Neutrophil (primary cell): ENCODE data around the gene TRAPPC3.
A peak's percentile ranks its signal among the peaks of the same experiment; 100 is the strongest.

ENCODE experiments used
- H3K27ac ChIP-seq: fragments of 200-600 bp; sonication (generic); 2 replicates; pipeline ENCODE4 v1.5.1; 2016; ENCODE audit warnings: mild to moderate bottlenecking, moderate library complexity
- H3K27me3 ChIP-seq: fragments of 200-600 bp; sonication (generic); 2 replicates; pipeline ENCODE4 v1.6.0; 2016; ENCODE audit warnings: mild to moderate bottlenecking
- H3K36me3 ChIP-seq: fragments of 200-600 bp; sonication (generic); 2 replicates; pipeline ENCODE4 v1.5.1; 2017
- H3K4me1 ChIP-seq, 2 experiments: fragments of 200-600 bp in 1 of 2; sonication (generic) in 1 of 2; 1 replicate in 1 of 2; 2 replicates in 1 of 2; pipeline versions ENCODE4 v1.5.1 to v1.6.1; 2013 to 2016; ENCODE audit warnings: low read depth in 1 of 2, low read length in 1 of 2, mild to moderate bottlenecking in 1 of 2, moderate library complexity in 1 of 2; ENCODE audit not compliant: control insufficient read depth in 1 of 2, insufficient read depth in 1 of 2
- H3K4me3 ChIP-seq, 2 experiments: fragments of 200-600 bp in 1 of 2; sonication (generic) in 1 of 2; 1 replicate in 1 of 2; 2 replicates in 1 of 2; pipeline ENCODE4 v1.5.1; 2013 to 2016; ENCODE audit warnings: low read depth in 1 of 2, low read length in 1 of 2, mild to moderate bottlenecking in 1 of 2, moderate library complexity in 1 of 2
- H3K9me3 ChIP-seq: fragments of 200-600 bp; sonication (generic); 2 replicates; pipeline ENCODE4 v1.5.1; 2016
- TF ChIP-seq, protein P1 (sequence below): fragments of 200-600 bp; sonication (generic); IDR thresholded peaks from 2 replicates; pipeline ENCODE4 v1.5.1; 2016; ENCODE audit warnings: antibody characterized with exemption

Gene TRAPPC3

DNA sequence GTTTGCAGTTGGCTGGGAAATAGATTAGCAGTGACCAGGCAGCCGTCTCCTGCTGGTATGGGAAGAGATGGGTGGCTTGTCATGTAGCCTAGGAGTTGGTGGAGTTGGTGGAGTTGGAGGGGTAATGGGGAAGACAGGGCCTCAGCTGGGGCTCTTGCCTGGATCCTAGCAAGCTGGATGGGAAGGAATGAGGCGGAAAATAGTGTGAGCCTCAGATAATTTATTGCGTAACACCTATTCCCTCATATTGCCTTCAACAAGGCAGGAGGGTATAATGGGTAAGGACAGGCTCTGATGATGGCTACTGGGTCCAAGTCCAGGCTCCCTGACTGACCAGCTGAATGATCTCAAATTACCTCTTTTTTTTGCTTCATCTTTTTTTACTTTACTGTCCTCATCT is 19.2 kb upstream of the TRAPPC3 start:
- Histone ChIP-seq H3K27me3 (no peaks in the 10 kb centered on the region), H3K27ac (peak overlapping the region; percentile 8), H3K4me1 (peaks cover 0 to 3% of the 10 kb centered on the region in 2 experiments), H3K9me3 (no peaks in the 10 kb centered on the region), H3K4me3 (no peak overlapping the region), H3K36me3 (peaks cover 50% of the 10 kb centered on the region)
- TF ChIP-seq, protein P1, sequence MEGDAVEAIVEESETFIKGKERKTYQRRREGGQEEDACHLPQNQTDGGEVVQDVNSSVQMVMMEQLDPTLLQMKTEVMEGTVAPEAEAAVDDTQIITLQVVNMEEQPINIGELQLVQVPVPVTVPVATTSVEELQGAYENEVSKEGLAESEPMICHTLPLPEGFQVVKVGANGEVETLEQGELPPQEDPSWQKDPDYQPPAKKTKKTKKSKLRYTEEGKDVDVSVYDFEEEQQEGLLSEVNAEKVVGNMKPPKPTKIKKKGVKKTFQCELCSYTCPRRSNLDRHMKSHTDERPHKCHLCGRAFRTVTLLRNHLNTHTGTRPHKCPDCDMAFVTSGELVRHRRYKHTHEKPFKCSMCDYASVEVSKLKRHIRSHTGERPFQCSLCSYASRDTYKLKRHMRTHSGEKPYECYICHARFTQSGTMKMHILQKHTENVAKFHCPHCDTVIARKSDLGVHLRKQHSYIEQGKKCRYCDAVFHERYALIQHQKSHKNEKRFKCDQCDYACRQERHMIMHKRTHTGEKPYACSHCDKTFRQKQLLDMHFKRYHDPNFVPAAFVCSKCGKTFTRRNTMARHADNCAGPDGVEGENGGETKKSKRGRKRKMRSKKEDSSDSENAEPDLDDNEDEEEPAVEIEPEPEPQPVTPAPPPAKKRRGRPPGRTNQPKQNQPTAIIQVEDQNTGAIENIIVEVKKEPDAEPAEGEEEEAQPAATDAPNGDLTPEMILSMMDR = no peak

DNA sequence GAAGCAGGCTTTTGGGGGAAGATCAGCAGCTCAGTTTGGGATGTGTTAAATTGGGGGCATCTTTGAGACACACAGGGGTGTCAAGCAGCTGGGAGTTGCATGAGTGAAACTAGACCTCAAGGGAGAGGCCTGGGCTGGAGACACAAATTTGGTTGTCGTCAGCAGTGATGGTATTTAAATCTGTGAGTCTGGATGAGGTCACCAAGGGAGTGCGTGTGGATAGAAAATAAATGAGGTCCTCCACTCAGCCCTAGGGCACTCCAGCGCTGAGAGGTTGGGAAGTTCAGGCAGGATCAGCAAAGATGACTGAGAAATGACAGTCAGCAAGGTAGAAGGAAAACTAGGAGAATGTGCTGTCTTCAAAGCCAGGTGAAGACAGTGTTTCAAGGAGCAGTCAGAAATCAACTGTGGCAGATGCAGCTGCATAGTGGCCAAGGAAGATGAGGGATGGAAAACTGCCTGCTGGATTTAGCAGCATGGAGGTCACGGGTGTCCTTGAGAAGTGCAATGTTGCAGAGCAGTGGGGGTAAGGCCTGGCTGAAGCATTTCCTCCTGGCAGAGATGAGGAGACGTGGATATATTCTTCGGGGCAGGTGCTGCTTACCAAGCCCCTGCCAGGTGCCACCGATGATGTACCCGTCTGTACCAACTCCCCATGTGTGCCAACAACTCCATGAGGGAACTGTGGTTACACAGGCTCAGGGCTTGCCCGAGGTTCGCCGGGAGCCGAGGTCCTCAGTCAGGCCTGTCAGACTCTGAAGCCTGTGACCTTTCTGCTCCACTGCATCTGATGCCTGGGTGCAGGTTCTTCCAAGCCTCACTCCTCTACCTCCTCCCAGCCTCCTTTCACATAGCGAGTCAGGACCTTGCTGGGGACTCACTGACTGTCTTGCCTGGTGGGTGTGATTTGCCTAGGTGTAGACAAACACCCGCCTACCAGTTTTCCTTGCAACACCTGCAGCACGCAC is 17.9 kb upstream of the TRAPPC3 start:
- Histone ChIP-seq H3K36me3 (peaks cover 37% of the 10 kb centered on the region), H3K9me3 (no peaks in the 10 kb centered on the region), H3K4me3 (no peak overlapping the region), H3K27ac (no peak overlapping the region), H3K27me3 (no peaks in the 10 kb centered on the region), H3K4me1 (peaks cover 9 to 12% of the 10 kb centered on the region in 2 experiments)
- TF ChIP-seq, protein P1 = no peak

DNA sequence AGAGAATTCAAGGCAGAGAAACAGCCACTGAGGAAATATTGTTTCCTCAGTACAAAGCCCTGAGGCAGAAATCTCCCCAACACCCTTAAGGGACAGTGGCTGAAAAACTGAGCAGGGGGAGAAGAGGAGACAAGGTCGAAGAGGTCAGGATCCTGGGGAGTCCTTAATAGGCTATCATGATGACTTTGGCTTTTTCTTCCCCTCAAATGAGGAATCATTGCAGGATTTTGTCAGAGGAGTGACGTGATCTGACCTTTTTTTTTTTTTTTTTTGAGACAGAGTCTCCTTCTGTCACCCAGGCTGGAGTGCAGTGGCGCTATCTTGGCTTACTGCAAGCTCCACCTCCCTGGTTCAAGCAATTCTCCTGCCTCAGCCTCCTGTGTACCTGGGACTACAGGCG is 16.9 kb upstream of the TRAPPC3 start:
- Histone ChIP-seq H3K9me3 (no peaks in the 10 kb centered on the region), H3K27ac (peak overlapping the region; percentile 27), H3K4me3 (no peak overlapping the region), H3K36me3 (peaks cover 26% of the 10 kb centered on the region), H3K4me1 (peaks cover 20 to 23% of the 10 kb centered on the region in 2 experiments), H3K27me3 (no peaks in the 10 kb centered on the region)
- TF ChIP-seq, protein P1 = no peak

GRCh38 chr1:36165145-36165544 is 15.9 kb upstream of the TRAPPC3 start:
- Histone ChIP-seq H3K27ac (no peak overlapping the region), H3K9me3 (no peaks in the 10 kb centered on the region), H3K36me3 (peaks cover 16% of the 10 kb centered on the region), H3K4me3 (no peak overlapping the region), H3K4me1 (peaks cover 30 to 33% of the 10 kb centered on the region in 2 experiments), H3K27me3 (no peaks in the 10 kb centered on the region)
- TF ChIP-seq, protein P1 = no peak

DNA sequence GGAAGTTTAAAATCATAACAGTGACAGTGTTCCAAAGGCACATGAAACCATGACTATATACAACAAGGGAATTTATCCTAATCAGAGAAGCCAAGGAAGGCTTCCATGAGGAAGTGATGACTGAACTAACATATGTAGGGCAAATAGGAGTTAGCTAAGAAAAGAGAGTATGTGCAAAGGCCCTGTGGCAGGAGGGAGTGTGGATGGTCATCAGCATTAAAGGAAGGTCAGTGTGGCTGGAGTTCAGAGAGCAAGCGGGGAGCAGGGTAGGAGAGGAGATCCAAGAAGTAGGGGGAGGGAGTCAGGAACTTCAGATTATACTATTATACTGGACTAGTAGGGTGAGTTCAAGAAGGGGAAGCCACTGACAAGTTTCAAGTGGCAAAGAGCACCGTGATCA is 15.1 kb upstream of the TRAPPC3 start:
- no peak overlapping the region for H3K4me3 ChIP-seq
- TF ChIP-seq, protein P1 = no peak
- no peaks in the 10 kb centered on the region for H3K27me3 ChIP-seq
- H3K4me1 ChIP-seq = peaks cover 38% of the 10 kb centered on the region in 2 experiments
- no peaks in the 10 kb centered on the region for H3K9me3 ChIP-seq
- peaks cover 14% of the 10 kb centered on the region for H3K36me3 ChIP-seq
- peak overlapping the region; percentile 2 for H3K27ac ChIP-seq
